Aorta (tissue), 5 donors: ENCODE results near the gene ZNF543. TPM values are rescaled to one million over a fixed set of nuclear protein-coding genes. Genes with fewer than 3 reads are reported as not detected.
"Not testable (repeated sequence)": the region's sequence is repeated elsewhere in the genome, so short reads cannot be mapped to it uniquely, and the experiment has no call there.

Experiments used
- ATAC-seq: fragments of 200-7000 bp; cut with Tn5 transposase; one replicate; pipeline ENCODE4 v1.9.1; 2022; ENCODE audit warnings: moderate library complexity; ENCODE audit not compliant: low FRiP score
- DNase-seq, 2 donors: peaks; one replicate each; pipeline ENCODE4 v3.0.0-alpha.2; 2020
- H3K27ac ChIP-seq, 2 donors: one replicate each; pipeline ENCODE4 v1.5.1; 2013; ENCODE audit warnings: low read length in 2 of 2, mild to moderate bottlenecking in 2 of 2, moderate library complexity in 2 of 2, control low read depth in 1 of 2, inconsistent platforms in 1 of 2, low read depth in 1 of 2
- H3K27me3 ChIP-seq, 2 donors: one replicate each; pipeline ENCODE4 v1.6.1; 2013; ENCODE audit warnings: control low read depth in 1 of 2, low read length in 1 of 2, mild to moderate bottlenecking in 1 of 2, moderate library complexity in 1 of 2; ENCODE audit not compliant: insufficient read depth in 2 of 2, control insufficient read depth in 1 of 2
- H3K36me3 ChIP-seq, 2 donors: one replicate each; pipeline ENCODE4 v1.6.1; 2013; ENCODE audit warnings: control low read depth in 1 of 2, low read length in 1 of 2, mild to moderate bottlenecking in 1 of 2; ENCODE audit not compliant: insufficient read depth in 2 of 2, control insufficient read depth in 1 of 2
- H3K4me1 ChIP-seq, 2 donors: one replicate each; pipeline ENCODE4 v1.6.1; 2013; ENCODE audit warnings: low read length in 2 of 2, control low read depth in 1 of 2, mild to moderate bottlenecking in 1 of 2, moderate library complexity in 1 of 2; ENCODE audit not compliant: insufficient read depth in 2 of 2, control insufficient read depth in 1 of 2
- H3K4me3 ChIP-seq, 2 donors: one replicate each; pipeline ENCODE4 v1.5.1; 2013; ENCODE audit warnings: low read length in 2 of 2, control low read depth in 1 of 2, mild to moderate bottlenecking in 1 of 2
- H3K9me3 ChIP-seq: one replicate; pipeline ENCODE4 v1.6.1; 2013; ENCODE audit warnings: mild to moderate bottlenecking, low read length; ENCODE audit not compliant: control insufficient read depth
- WGBS, 2 donors: extraction: QIAGEN DNeasy Blood & Tissue Kit; methylation state at CpG; one replicate each; pipeline ENCODE4 v1.1.7; 2013; 5-methylcytosine and 5-hydroxymethylcytosine counted together
- intact Hi-C, 2 donors: fragments of 100-400 bp; cut with DNase I; formaldehyde crosslinking; loops; one replicate each; pipeline versions ENCODE4 v1.14.2 to v1.15.0; 2022
- polyA plus RNA-seq, 2 donors: library from polyadenylated mRNA; stranded (reverse); fragments of 200-250 nt; gene quantifications; one replicate each; pipeline ENCODE4 v1.2.3, GENCODE V29; 2013
- total RNA-seq, 2 donors: library from RNA; stranded (reverse); fragmentation: NEBNext Ultra II Directional; extraction: Animal tissue kit (Norgen Biotek cat#: 25700); gene quantifications; one replicate each; pipeline ENCODE4 v1.2.1, GENCODE V29; 2021
- donor health status: healthy with polysubstance abuse.
- donor health status: Bipolar disorder and iron deficiency.
- donor health status: DM: no; HTN: no; CAD: no.
- donor health status: DM: no; HTN: no; CAD: no.
- donor health status: DM: yes; HTN: yes; CAD: no.

Gene ZNF543
- total and polyA plus RNA-seq, 4 donors, result 0.38 to 8.9 (median 5.0) TPM

DNA sequence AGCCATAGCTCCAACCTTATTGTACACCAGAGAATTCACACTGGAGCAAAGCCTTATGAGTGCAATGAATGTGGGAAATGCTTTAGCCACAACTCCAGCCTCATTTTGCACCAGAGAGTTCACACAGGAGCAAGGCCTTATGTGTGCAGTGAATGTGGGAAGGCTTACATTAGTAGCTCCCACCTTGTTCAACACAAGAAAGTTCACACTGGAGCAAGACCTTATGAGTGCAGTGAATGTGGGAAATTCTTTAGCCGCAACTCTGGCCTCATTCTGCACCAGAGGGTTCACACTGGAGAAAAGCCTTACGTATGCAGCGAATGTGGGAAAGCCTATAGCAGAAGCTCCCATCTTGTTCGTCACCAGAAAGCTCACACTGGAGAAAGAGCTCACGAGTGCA, 37.1 kb downstream of the ZNF543 start:
- ATAC-seq, result no peak
- Histone ChIP-seq H3K27me3 (no peaks in the 10 kb centered on the region), H3K36me3 (peaks cover 14 to 29% of the 10 kb centered on the region in 2 donors), H3K4me3 (no peak overlapping the region), H3K27ac (no peak overlapping the region), H3K4me1 (no peaks in the 10 kb centered on the region), H3K9me3 (peaks cover 40% of the 10 kb centered on the region)
- intact Hi-C loops, result no loop called here
- 96 to 97% methylated on average over 5 of the region's 5 CpGs for WGBS, 2 donors
- no peak for DNase-seq

DNA sequence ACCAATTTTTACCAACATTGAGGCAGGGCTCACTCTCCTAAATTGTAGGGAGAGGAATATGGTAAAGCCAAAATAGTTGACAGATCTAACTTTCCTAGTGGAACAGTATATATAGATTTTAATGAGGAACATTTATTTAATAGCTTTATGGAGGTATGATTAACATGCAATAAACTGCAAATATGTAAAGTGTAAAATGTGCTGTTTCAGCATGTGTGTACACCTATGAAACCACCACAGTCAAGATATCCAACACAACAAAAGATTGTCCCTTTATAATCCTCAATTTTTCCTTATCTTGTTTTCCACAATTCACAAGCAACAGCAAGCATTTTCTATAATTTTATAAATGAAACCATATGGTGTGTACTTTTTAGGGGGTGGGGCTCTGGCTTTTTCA, 39.0 kb downstream of the ZNF543 start:
- Histone ChIP-seq H3K4me3 (no peak overlapping the region), H3K36me3 (peaks cover 14 to 29% of the 10 kb centered on the region in 2 donors), H3K4me1 (no peaks in the 10 kb centered on the region), H3K27ac (no peak overlapping the region), H3K27me3 (no peaks in the 10 kb centered on the region), H3K9me3 (peaks cover 32% of the 10 kb centered on the region)
- no peak for DNase-seq
- no peak for ATAC-seq
- intact Hi-C loops, result no loop called here

DNA sequence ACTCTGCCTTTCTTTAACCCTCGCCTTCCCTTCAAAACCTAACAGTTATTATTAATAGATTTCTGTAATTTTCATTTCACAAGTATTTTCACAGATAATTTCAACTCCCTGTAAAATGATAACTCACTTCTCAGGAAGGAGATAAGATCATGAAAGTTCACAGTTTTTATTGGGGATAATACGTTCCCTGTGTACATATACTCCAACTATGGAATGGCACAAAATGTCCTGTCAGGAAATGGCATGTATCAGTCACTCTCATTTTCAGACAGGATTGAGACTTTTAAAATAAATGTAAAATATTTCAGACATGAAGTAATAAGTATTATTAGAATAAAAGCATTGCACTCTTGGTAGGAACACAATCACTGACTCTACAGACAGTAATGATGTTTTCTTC, 42.1 kb downstream of the ZNF543 start:
- Histone ChIP-seq H3K9me3 (peaks cover 10% of the 10 kb centered on the region), H3K36me3 (peaks cover 3 to 4% of the 10 kb centered on the region in 2 donors), H3K27me3 (no peaks in the 10 kb centered on the region), H3K4me3 (peak overlapping the region in 1 of 2 donors; percentile 51), H3K27ac (peak overlapping the region in 1 of 2 donors; percentile 48), H3K4me1 (no peaks in the 10 kb centered on the region)
- ATAC-seq, result no peak
- intact Hi-C loops, result no loop called here
- WGBS, 2 donors, result 43 to 50% methylated on average over 2 of the region's 2 CpGs
- no peak for DNase-seq

DNA sequence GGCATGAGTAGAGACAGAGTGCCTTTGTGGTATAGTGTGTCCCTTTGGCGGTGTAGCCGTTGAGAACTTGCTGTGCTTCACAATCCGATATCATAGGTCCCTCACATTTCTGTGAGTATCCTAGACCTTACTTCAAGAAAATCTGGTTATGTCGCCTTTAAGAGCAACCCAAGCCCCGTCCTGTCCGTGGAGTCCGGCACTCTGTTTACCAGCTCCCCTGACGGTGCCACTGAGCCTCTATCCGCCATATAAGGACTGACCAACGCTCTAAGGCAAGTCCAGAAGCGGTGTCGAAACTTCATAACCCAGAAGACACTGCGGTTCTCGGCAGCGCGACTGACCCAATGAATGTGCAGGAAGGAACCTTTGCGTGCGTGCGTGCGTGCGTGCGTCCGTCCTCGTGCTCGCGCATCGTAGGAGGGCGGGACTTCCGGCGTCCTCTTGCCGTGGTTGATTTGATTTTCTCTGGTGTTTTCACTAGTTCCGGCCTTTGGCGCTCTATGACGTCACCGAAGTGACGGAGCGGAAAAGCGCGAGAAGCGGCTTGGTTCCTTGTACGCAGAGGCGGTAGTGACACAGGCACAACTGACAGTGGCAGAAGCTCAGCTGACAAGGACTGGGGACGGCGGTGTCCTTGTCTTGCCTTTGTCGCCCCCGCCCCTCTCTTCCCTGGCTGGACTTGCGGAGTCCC, 42.9 kb downstream of the ZNF543 start, which contains the start of the genes TRAPPC2B and ZNF547:
Gene TRAPPC2B (plus strand): TSS at position 555 of the 691 bp plus-strand sequence. CDS start 1,283 bp downstream, outside the sequence.
Gene ZNF547 (plus strand): TSS at position 555 of the 691 bp plus-strand sequence. CDS start 5,005 bp downstream, outside the sequence.
- Histone ChIP-seq H3K36me3 (peaks cover under 1 to 1% of the 10 kb centered on the region in 2 donors), H3K9me3 (peaks cover 5% of the 10 kb centered on the region), H3K27ac (peak within 1 kb of the TSS; percentile 37 to 72), H3K4me1 (no peaks in the 10 kb centered on the region), H3K4me3 (peak within 1 kb of the TSS; percentile 67 to 70), H3K27me3 (no peaks in the 10 kb centered on the region)
- DNase-seq, result peak; percentile 100
- WGBS, 2 donors, result 1% methylated on average over 47 of the region's 47 CpGs
- peak; percentile 98 for ATAC-seq
- intact Hi-C loops, result no loop called here

DNA sequence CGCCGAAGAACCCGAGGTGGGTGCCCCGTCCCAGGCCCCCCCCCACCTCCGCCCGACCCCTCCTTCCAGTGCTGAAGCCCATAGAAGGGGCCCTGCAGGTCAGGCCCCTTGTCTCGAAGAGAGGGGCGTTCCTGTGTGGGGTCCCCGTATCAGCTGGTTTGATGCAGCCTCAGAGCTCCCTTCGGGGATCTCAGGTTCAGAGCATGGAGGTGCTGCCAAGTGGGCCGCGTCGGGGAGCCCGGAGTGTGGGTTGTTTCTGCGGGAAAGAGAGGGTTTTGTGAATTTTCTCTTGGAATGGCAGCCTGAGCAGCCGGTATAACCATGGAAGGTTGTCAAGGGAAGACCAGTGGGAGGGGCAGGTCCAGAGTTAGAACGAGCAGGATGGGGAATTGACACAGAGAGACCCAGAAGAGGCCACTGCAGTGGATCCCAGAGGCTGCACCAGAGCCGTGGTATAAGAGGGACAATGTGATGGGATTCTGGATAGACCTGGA, 43.5 kb downstream of the ZNF543 start:
- no peak for DNase-seq
- Histone ChIP-seq H3K27me3 (no peaks in the 10 kb centered on the region), H3K36me3 (peaks cover 0 to 1% of the 10 kb centered on the region in 2 donors), H3K4me1 (no peaks in the 10 kb centered on the region), H3K9me3 (peaks cover 6% of the 10 kb centered on the region), H3K4me3 (peak overlapping the region; percentile 67 to 70), H3K27ac (peak overlapping the region; percentile 37 to 72)
- intact Hi-C loops, result no loop called here
- 1 to 2% methylated on average over 17 to 18 of the region's 18 CpGs for WGBS, 2 donors
- peak; percentile 57 for ATAC-seq

DNA sequence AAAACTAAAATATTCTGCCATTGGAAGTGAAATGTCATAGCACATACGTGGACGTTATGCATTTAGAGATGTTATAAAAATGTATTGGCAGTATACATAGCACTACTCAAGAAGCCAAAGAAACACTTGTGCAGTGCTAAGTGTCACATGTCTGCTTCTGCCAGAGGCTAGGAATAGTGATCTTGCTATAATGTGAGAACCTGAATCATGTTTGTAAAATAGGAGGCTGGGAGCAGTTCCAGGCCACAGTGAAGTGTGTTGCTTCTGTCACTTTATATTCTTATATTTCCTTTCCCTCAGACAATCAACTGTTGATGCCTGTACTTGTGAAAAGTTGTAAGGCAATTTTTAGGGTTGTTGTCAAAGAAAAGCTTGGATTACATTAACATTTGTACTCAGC, 46.5 kb downstream of the ZNF543 start:
- Histone ChIP-seq H3K36me3 (peaks cover 0 to 1% of the 10 kb centered on the region in 2 donors), H3K27me3 (no peaks in the 10 kb centered on the region), H3K4me1 (no peaks in the 10 kb centered on the region), H3K4me3 (no peak overlapping the region), H3K9me3 (peaks cover 3% of the 10 kb centered on the region), H3K27ac (no peak overlapping the region)
- no peak for DNase-seq
- intact Hi-C loops, result no loop called here
- 85 to 87% methylated on average over 2 of the region's 2 CpGs for WGBS, 2 donors
- no peak for ATAC-seq

DNA sequence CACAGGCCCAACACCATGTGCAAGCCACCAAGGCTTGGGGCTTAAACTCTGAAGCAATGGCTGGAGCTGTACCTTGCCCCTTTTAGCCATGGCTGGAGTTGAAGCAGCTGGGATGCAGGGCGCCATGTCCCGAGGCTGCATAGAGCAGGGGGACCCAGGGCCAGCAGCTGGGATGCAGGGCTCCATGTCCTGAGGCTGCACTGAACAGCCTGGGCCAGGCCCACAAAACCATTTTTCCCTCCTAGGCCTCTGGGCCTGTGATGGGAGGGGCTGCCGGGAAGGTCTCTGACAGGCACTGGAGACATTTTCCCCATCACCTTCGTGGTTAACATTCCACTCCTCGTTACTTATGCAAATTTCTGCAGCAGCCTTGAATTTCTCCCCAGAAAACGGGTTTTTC, 53.9 kb downstream of the ZNF543 start:
- no peak for DNase-seq
- no peak for ATAC-seq
- Histone ChIP-seq H3K4me3 (no peak overlapping the region), H3K27ac (no peak overlapping the region), H3K27me3 (no peaks in the 10 kb centered on the region), H3K9me3 (peaks cover 21% of the 10 kb centered on the region), H3K4me1 (no peaks in the 10 kb centered on the region), H3K36me3 (peaks cover 21 to 22% of the 10 kb centered on the region in 2 donors)
- 96 to 98% methylated on average over 6 of the region's 6 CpGs for WGBS, 2 donors
- intact Hi-C loops, result no loop called here

DNA sequence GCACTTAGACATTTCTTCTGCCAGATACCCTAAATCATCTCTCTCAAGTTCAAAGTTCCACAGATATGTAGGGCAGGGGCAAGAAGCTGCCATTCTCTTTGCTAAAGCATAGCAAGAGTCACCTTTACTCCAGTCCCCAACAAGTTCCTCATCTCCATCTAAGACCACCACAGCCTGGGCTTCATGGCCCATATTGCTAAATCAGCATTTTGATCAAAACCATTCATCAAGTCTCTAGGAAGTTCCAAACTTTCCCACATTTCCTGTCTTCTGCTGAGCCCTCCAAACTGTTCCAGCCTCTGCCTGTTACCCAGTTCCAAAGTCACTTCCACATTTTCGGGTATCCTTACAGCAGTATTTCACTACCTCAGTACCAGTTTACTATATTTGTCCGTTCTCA, 54.4 kb downstream of the ZNF543 start:
- Histone ChIP-seq H3K36me3 (peaks cover 21 to 22% of the 10 kb centered on the region in 2 donors), H3K9me3 (peaks cover 21% of the 10 kb centered on the region)
- DNase-seq, H3K27ac ChIP-seq, H3K4me3 ChIP-seq, intact Hi-C loops, H3K4me1 ChIP-seq, H3K27me3 ChIP-seq, ATAC-seq: not testable (repeated sequence)
- WGBS, 2 donors, result 96 to 98% methylated on average over 2 of the region's 2 CpGs

DNA sequence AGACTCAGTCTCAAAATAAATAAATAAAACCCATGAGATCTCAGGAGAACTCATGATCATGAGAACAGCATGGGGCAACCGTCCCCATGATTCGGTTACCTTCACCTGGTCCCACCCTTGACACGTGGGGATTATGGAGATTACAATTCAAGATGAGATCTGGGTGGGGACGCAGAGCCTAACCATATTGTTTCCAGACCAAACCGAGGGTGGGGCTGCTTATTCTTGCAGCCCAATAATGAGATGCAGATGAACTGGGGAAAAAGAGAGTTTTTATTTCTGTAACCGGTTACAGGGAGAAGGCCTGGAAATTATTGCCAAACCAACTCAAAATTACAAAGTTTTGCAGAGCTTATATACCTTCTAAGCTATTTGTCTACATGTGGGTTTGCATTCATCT, 55.9 kb downstream of the ZNF543 start:
- peaks cover 25% of the 10 kb centered on the region for H3K9me3 ChIP-seq
- intact Hi-C loops, result no loop called here
- no peak for ATAC-seq
- no peak overlapping the region for H3K4me3 ChIP-seq
- no peaks in the 10 kb centered on the region for H3K4me1 ChIP-seq
- no peaks in the 10 kb centered on the region for H3K27me3 ChIP-seq
- peaks cover 21 to 22% of the 10 kb centered on the region in 2 donors for H3K36me3 ChIP-seq
- no peak overlapping the region for H3K27ac ChIP-seq
- no peak for DNase-seq
- 90 to 93% methylated on average over 6 of the region's 6 CpGs for WGBS, 2 donors
